Testis (tissue), 2 donors: ENCODE results near the gene MAGI2.

ENCODE experiments used
- POLR2A ChIP-seq: fragments of 450-650 bp; IDR thresholded peaks from one replicate; pipeline ENCODE4 v1.6.1; 2017; ENCODE audit warnings: antibody characterized with exemption, mild to moderate bottlenecking, moderate library complexity
- TF ChIP-seq, protein P1 (sequence below), 3 experiments: fragments of 450-650 bp in 2 of 3; fragments of 200-600 bp in 1 of 3; sonication (generic) in 1 of 3; IDR thresholded peaks; one replicate each; pipeline ENCODE4 v1.5.1; 2016 to 2019; ENCODE audit warnings: antibody characterized with exemption in 3 of 3, mild to moderate bottlenecking in 2 of 3, moderate library complexity in 1 of 3

GRCh38 chr7:78609281-78609680 lies 844.2 kb downstream of the MAGI2 start:
- TF ChIP-seq, protein P1, sequence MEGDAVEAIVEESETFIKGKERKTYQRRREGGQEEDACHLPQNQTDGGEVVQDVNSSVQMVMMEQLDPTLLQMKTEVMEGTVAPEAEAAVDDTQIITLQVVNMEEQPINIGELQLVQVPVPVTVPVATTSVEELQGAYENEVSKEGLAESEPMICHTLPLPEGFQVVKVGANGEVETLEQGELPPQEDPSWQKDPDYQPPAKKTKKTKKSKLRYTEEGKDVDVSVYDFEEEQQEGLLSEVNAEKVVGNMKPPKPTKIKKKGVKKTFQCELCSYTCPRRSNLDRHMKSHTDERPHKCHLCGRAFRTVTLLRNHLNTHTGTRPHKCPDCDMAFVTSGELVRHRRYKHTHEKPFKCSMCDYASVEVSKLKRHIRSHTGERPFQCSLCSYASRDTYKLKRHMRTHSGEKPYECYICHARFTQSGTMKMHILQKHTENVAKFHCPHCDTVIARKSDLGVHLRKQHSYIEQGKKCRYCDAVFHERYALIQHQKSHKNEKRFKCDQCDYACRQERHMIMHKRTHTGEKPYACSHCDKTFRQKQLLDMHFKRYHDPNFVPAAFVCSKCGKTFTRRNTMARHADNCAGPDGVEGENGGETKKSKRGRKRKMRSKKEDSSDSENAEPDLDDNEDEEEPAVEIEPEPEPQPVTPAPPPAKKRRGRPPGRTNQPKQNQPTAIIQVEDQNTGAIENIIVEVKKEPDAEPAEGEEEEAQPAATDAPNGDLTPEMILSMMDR (IDR thresholded peaks at IDR 0.05): no peak
- TF ChIP-seq POLR2A: no peak
